Adrenal gland (tissue), 12 donors: ENCODE measurements around the gene VCAN. TPM values are rescaled to one million over a fixed set of nuclear protein-coding genes. Genes with fewer than 3 reads are reported as not detected.
"Not testable (repeated sequence)": the region's sequence is repeated elsewhere in the genome, so short reads cannot be mapped to it uniquely, and the experiment has no call there.

Source experiments
- DNase-seq, 7 donors: peaks; one replicate each; pipeline ENCODE4 v3.0.0-alpha.2; 2019 to 2020
- H3K27ac ChIP-seq, 5 donors: fragments of 200-600 bp; sonication (generic) in 4 of 5; 1 replicate in 3 of 5; 2 replicates in 2 of 5; pipeline versions ENCODE4 v1.5.1 to v1.8.0; 2016 to 2020; ENCODE audit warnings: mild to moderate bottlenecking in 1 of 5
- H3K27me3 ChIP-seq: fragments of 200-600 bp; 2 replicates; pipeline ENCODE4 v1.8.0; 2021
- H3K36me3 ChIP-seq, 2 donors: fragments of 200-600 bp; replicated peaks in 1 of 2; 1 replicate in 1 of 2; 2 replicates in 1 of 2; pipeline versions ENCODE4 v1.5.1 to v1.8.0; 2018 to 2022
- H3K4me1 ChIP-seq, 2 donors: fragments of 200-600 bp; replicated peaks in 1 of 2; 1 replicate in 1 of 2; 2 replicates in 1 of 2; pipeline versions ENCODE4 v1.5.1 to v1.8.0; 2018 to 2021
- H3K4me3 ChIP-seq, 4 donors: fragments of 200-600 bp; sonication (generic) in 3 of 4; one replicate each; pipeline ENCODE4 v1.5.1; 2016 to 2018
- H3K9me3 ChIP-seq, 3 donors: fragments of 200-600 bp; sonication (generic) in 1 of 3; replicated peaks in 1 of 3; 1 replicate in 2 of 3; 2 replicates in 1 of 3; pipeline versions ENCODE4 v1.5.1 to v1.8.0; 2016 to 2021
- POLR2A ChIP-seq, 2 donors: fragments of 450-650 bp; IDR thresholded peaks; one replicate each; pipeline ENCODE4 v1.6.1; 2017; ENCODE audit warnings: antibody characterized with exemption in 2 of 2, mild to moderate bottlenecking in 2 of 2, moderate library complexity in 1 of 2
- WGBS, 4 donors: extraction: QIAGEN DNeasy Blood & Tissue Kit in 2 of 4; methylation state at CpG; one replicate each; pipeline versions ENCODE4 v1.1.5 to v1.1.7; 2013 to 2017; 5-methylcytosine and 5-hydroxymethylcytosine counted together
- intact Hi-C, 2 donors: fragments of 100-400 bp; cut with DNase I; formaldehyde crosslinking; loops; one replicate each; pipeline versions ENCODE4 v1.14.1 to v1.15.0; 2022 to 2023
- polyA plus RNA-seq, 3 donors: library from polyadenylated mRNA; stranded (reverse); fragments of 200-250 nt in 2 of 3; fragments of 350-450 nt in 1 of 3; fragmentation: Illumina TruSeq in 1 of 3; extraction: RNeasy Lipid Tissue Mini Kit (QIAGEN cat#74804) in 1 of 3; gene quantifications; one replicate each; pipeline ENCODE4 v1.2.3, GENCODE V29; 2013 to 2014
- total RNA-seq, 9 donors: library from RNA; depleted of rRNA in 4 of 9; stranded (reverse); fragments of >200 nt in 4 of 9; fragments of 120-200 nt in 1 of 9; fragmentation: NEBNext Ultra II Directional in 1 of 9; extraction: Animal tissue kit (Norgen Biotek cat#: 25700) in 1 of 9; gene quantifications; one replicate each; pipeline versions ENCODE4 v1.1.0 to v1.2.4, GENCODE V29; 2013 to 2023
- TF ChIP-seq, protein P1 (sequence below), 6 experiments: fragments of 450-650 bp in 4 of 6; fragments of 200-600 bp in 2 of 6; sonication (generic) in 1 of 6; IDR thresholded peaks; 1 replicate in 5 of 6; 2 replicates in 1 of 6; pipeline versions ENCODE4 v1.5.1 to v1.8.0; 2016 to 2021; ENCODE audit warnings: antibody characterized with exemption in 6 of 6, mild to moderate bottlenecking in 2 of 6, moderate library complexity in 1 of 6
- donor health status: healthy with polysubstance abuse.
- donor health status: Bipolar disorder and iron deficiency.
- donor health status: DM: yes; HTN: yes; CAD: no.
- donor health status: DM: no; HTN: no; CAD: no.
- donor health status: DM: no; HTN: no; CAD: no.
- donor health status: DM: yes; HTN: yes; CAD: no.

The VCAN gene
- total and polyA plus RNA-seq, 12 donors = 10.0 to 171 (median 133) TPM

- DNase-seq = no peak
- no peaks in the 10 kb centered on the region for H3K4me1 ChIP-seq
- TF ChIP-seq POLR2A (IDR thresholded peaks at IDR 0.05) = no peak
- TF ChIP-seq, protein P1, sequence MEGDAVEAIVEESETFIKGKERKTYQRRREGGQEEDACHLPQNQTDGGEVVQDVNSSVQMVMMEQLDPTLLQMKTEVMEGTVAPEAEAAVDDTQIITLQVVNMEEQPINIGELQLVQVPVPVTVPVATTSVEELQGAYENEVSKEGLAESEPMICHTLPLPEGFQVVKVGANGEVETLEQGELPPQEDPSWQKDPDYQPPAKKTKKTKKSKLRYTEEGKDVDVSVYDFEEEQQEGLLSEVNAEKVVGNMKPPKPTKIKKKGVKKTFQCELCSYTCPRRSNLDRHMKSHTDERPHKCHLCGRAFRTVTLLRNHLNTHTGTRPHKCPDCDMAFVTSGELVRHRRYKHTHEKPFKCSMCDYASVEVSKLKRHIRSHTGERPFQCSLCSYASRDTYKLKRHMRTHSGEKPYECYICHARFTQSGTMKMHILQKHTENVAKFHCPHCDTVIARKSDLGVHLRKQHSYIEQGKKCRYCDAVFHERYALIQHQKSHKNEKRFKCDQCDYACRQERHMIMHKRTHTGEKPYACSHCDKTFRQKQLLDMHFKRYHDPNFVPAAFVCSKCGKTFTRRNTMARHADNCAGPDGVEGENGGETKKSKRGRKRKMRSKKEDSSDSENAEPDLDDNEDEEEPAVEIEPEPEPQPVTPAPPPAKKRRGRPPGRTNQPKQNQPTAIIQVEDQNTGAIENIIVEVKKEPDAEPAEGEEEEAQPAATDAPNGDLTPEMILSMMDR (IDR thresholded peaks at IDR 0.05) = no peak
- no peaks in the 10 kb centered on the region for H3K27me3 ChIP-seq
- WGBS, 4 donors = 60 to 76% (median 65%) methylated on average over 4 of the region's 4 CpGs
- no peaks in the 10 kb centered on the region for H3K9me3 ChIP-seq
- no peaks in the 10 kb centered on the region for H3K36me3 ChIP-seq
- no peak overlapping the region for H3K4me3 ChIP-seq
- intact Hi-C loops = no loop called here
- no peak overlapping the region for H3K27ac ChIP-seq
Measured at GRCh38 chr5:83434946-83435345, 36.6 kb upstream of the VCAN start.

- WGBS, 4 donors = 94 to 96% (median 94%) methylated on average over 6 of the region's 6 CpGs
- Histone ChIP-seq H3K4me1 (no peaks in the 10 kb centered on the region), H3K27ac (no peak overlapping the region), H3K4me3 (no peak overlapping the region), H3K27me3 (no peaks in the 10 kb centered on the region), H3K36me3 (no peaks in the 10 kb centered on the region), H3K9me3 (no peaks in the 10 kb centered on the region)
- intact Hi-C loops = no loop called here
- TF ChIP-seq POLR2A (IDR thresholded peaks at IDR 0.05) = no peak
- TF ChIP-seq, protein P1 (IDR thresholded peaks at IDR 0.05) = no peak
- DNase-seq = no peak
Measured at GRCh38 chr5:83436276-83436675, 35.3 kb upstream of the VCAN start.

GRCh38 chr5:83437697-83438096 lies 33.8 kb upstream of the VCAN start:
- H3K27me3 ChIP-seq, DNase-seq, intact Hi-C loops, H3K4me3 ChIP-seq, H3K27ac ChIP-seq, H3K36me3 ChIP-seq, H3K9me3 ChIP-seq, H3K4me1 ChIP-seq: not testable (repeated sequence)
- 91 to 97% (median 96%) methylated on average over 17 of the region's 17 CpGs for WGBS, 4 donors

GRCh38 chr5:83440826-83441225 lies 30.7 kb upstream of the VCAN start:
- DNase-seq = no peak
- no peak for TF ChIP-seq POLR2A (IDR thresholded peaks at IDR 0.05)
- TF ChIP-seq, protein P1 (IDR thresholded peaks at IDR 0.05) = no peak
- Histone ChIP-seq H3K36me3 (no peaks in the 10 kb centered on the region), H3K4me1 (no peaks in the 10 kb centered on the region), H3K27me3 (no peaks in the 10 kb centered on the region), H3K9me3 (no peaks in the 10 kb centered on the region), H3K4me3 (no peak overlapping the region), H3K27ac (no peak overlapping the region)
- intact Hi-C loops = no loop called here
- 91 to 96% (median 93%) methylated on average over 2 of the region's 2 CpGs for WGBS, 4 donors

- TF ChIP-seq POLR2A (IDR thresholded peaks at IDR 0.05) = no peak
- TF ChIP-seq, protein P1 (IDR thresholded peaks at IDR 0.05) = no peak
- no peak for DNase-seq
- intact Hi-C loops = no loop called here
- Histone ChIP-seq H3K27ac (no peak overlapping the region), H3K4me1 (no peaks in the 10 kb centered on the region), H3K27me3 (no peaks in the 10 kb centered on the region), H3K4me3 (no peak overlapping the region), H3K36me3 (no peaks in the 10 kb centered on the region), H3K9me3 (no peaks in the 10 kb centered on the region)
- 83 to 87% (median 83%) methylated on average over 4 of the region's 4 CpGs for WGBS, 4 donors
Measured at GRCh38 chr5:83441747-83442146, 29.8 kb upstream of the VCAN start.
